Ureter (tissue), 1 donor: ENCODE results near the gene IL6. TPM values are rescaled to one million over a fixed set of nuclear protein-coding genes. Genes with fewer than 3 reads are reported as not detected.
"Not testable (repeated sequence)": the region's sequence is repeated elsewhere in the genome, so short reads cannot be mapped to it uniquely, and the experiment has no call there.

Experiments used
- DNase-seq: peaks from one replicate; pipeline ENCODE4 v3.0.0-alpha.2; 2020; ENCODE audit warnings: low spot score
- total RNA-seq: library from RNA; stranded (reverse); gene quantifications from one replicate; pipeline ENCODE4 v1.2.4, GENCODE V29; 2023
- donor health status: DM: yes; HTN: yes; CAD: no.

IL6 gene
- total RNA-seq, 1 donor from 2014 or later = 5.0 TPM

DNA sequence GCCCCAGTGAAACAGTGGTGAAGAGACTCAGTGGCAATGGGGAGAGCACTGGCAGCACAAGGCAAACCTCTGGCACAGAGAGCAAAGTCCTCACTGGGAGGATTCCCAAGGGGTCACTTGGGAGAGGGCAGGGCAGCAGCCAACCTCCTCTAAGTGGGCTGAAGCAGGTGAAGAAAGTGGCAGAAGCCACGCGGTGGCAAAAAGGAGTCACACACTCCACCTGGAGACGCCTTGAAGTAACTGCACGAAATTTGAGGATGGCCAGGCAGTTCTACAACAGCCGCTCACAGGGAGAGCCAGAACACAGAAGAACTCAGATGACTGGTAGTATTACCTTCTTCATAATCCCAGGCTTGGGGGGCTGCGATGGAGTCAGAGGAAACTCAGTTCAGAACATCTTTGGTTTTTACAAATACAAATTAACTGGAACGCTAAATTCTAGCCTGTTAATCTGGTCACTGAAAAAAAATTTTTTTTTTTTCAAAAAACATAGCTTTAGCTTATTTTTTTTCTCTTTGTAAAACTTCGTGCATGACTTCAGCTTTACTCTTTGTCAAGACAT lies 574 bp upstream of the IL6 start:
- no peak for DNase-seq

- DNase-seq = no peak
Measured at GRCh38 chr7:22727714-22728035, 675 bp downstream of the IL6 start.

DNA sequence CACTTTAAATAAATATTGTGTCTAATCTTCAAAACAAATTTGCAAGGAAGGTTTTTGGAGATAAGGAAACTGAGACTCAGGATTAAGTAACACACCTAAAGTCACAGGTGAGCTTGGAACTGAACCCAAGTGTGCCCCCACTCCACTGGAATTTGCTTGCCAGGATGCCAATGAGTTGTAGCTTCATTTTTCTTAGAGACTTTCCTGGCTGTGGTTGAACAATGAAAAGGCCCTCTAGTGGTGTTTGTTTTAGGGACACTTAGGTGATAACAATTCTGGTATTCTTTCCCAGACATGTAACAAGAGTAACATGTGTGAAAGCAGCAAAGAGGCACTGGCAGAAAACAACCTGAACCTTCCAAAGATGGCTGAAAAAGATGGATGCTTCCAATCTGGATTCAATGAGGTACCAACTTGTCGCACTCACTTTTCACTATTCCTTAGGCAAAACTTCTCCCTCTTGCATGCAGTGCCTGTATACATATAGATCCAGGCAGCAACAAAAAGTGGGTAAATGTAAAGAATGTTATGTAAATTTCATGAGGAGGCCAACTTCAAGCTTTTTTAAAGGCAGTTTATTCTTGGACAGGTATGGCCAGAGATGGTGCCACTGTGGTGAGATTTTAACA lies 1.5 kb downstream of the IL6 start:
- DNase-seq = no peak

GRCh38 chr7:22729180-22729825 lies 2.3 kb downstream of the IL6 start:
- no peak for DNase-seq

- DNase-seq = no peak
Measured at GRCh38 chr7:22730066-22730710, 3.2 kb downstream of the IL6 start.

GRCh38 chr7:22730921-22731654 lies 4.1 kb downstream of the IL6 start:
- DNase-seq = no peak

DNA sequence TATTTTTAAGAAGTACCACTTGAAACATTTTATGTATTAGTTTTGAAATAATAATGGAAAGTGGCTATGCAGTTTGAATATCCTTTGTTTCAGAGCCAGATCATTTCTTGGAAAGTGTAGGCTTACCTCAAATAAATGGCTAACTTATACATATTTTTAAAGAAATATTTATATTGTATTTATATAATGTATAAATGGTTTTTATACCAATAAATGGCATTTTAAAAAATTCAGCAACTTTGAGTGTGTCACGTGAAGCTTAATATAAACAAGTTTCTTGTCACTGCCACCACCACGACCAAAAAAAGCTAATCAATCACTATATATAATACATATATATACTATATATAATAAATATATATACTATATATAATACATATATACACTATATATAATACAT lies 4.8 kb downstream of the IL6 start:
- DNase-seq = no peak

DNA sequence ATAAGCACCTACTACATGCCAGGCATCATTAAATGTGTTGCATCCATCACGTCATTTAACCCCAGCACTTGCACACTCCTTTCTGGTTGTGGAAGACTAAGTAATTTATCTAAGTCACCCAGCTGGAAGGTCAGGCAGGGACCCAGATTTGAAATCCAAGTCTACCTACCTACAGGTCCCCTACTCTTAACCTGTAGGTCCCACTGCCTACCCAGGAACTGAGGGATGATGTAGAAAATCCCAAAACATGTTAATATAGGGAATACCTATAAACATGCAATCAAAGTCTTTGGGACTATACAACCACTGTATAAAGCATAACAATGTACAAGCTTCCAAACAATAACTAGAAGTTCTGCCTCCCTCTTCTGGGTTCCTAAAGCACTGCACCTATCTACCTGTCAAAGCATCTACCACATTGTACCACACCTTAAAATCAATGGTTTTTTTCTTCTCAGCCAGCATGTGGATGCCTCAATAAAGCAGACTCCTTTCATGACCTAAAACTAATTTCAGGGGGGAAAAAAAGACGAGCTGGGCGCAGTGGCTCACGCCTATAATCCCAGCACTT lies 5.6 kb downstream of the IL6 start:
- DNase-seq = no peak

- DNase-seq = no peak
Measured at GRCh38 chr7:22733761-22734160, 6.8 kb downstream of the IL6 start.

DNA sequence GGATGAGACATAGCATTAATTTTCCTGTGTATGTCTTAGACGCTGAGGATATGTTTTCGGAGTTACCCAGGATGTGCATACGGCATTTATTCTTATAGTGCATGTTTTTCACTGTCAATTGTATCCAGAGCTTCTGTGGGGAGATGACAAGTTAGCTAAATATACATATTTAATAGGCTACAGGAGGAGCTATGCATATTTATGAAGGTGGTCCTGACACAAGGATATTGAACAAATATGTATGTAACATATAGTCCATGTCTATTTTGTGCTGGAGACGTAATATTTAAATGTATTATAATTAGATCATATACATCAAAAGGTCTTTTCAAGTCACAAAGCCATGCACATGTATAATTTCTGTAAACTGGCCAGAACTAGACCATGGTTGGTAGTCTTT lies 16.0 kb downstream of the IL6 start:
- DNase-seq = no peak

- no peak for DNase-seq
Measured at GRCh38 chr7:22751341-22751740, 24.3 kb downstream of the IL6 start.

- DNase-seq = no peak
Measured at GRCh38 chr7:22757338-22757994, 30.5 kb downstream of the IL6 start.

- DNase-seq = no peak
Measured at GRCh38 chr7:22758576-22758975, 31.6 kb downstream of the IL6 start.

- DNase-seq = no peak
Measured at GRCh38 chr7:22759721-22760120, 32.7 kb downstream of the IL6 start.

DNA sequence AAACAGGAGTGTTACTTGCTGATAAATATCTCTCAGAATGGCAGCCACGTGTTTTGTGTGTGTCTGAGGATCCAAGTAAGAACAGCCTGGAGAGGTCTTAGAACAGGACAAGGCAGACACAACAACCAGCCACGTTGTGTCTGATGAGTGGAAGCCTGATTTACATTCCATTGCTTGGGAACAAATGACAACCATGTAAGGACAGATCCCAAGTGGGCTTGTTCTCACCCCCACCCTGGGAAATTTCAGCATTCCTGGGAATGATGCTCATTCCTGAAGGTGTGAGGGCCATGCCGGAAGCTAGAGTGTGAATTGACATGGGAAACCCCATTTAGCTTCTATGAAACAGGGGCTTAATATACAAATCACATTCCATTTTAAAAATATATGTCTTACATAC lies 35.9 kb downstream of the IL6 start:
- no peak for DNase-seq

GRCh38 chr7:22765609-22766008 lies 38.6 kb downstream of the IL6 start:
- DNase-seq = no peak

GRCh38 chr7:22771194-22771871 lies 44.3 kb downstream of the IL6 start:
- DNase-seq = no peak

DNA sequence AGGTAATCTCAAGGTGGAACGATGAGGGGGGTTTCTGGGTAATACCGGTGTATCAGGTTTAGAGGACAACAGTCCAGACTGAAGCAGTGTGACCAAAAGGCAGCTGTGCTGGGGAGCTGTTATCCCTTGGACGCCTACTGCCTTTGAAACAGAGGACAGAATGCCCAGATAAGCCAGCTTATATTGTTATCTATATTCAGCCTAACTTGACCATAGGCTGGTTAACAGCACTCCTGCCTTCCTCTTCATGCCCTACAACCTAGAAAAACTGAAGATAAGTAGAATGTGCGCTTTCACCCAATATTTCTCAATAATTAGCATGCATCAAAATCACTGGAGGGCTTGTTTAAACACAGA lies 44.9 kb downstream of the IL6 start:
- DNase-seq = no peak

GRCh38 chr7:22772885-22773284 lies 45.9 kb downstream of the IL6 start:
- no peak for DNase-seq

DNA sequence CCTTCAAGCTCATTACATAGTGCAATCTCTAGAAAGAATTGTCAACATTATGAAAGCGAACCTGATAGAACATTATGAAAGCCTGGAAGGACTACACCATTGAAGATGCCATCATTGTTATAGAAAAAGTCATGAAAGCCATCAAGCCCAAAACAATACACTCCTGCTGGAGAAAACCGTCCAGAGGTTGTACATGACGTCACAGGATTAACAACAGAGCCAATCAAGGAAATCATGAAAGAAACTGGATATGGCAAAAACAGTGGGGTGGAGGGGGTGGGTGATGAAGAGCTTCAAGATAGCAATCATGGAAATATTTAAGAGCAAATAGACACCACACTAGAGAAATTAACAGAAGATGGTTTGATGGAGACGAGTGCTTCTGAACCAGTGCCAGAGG lies 50.0 kb downstream of the IL6 start:
- DNase-seq = no peak

DNA sequence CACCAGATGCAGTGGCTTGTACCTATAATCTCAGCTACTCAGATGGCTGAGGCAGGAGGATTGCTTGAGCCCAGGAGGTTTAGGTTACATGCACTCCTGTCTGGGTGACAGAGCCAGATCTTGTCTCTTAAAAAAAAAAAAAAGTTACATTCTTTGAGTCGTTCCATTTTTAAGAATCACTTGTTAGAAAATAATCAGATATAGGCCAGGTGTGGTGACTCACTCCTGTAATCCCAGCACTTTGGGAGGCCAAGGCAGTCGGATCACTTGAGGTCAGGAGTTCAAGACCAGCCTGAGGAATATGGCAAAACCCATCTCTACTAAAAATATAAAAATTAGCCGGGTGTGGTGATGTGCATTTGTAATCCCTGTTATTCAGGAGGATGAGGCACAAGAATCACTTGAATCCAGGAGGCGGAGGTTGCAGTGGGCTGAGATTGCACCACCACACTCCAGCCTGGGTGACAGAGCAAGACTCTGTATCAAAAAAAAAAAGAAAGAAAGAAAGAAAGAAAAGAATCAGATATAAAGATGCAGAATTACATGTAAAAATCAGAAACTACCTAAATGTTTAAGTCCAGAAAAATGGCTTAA lies 52.8 kb downstream of the IL6 start:
- DNase-seq = not testable (repeated sequence)
